NCI-H2029 (cell line): Measurements from ENCODE around the gene TXNL4A.

Source experiments
- DNase-seq: peaks from one replicate; lab custom pipeline; 2025; lab: John Stamatoyannopoulos, UW

TXNL4A gene

GRCh38 chr18:79949697-79950487 lies 38.5 kb downstream of the TXNL4A start:
- DNase-seq = no peak

DNA sequence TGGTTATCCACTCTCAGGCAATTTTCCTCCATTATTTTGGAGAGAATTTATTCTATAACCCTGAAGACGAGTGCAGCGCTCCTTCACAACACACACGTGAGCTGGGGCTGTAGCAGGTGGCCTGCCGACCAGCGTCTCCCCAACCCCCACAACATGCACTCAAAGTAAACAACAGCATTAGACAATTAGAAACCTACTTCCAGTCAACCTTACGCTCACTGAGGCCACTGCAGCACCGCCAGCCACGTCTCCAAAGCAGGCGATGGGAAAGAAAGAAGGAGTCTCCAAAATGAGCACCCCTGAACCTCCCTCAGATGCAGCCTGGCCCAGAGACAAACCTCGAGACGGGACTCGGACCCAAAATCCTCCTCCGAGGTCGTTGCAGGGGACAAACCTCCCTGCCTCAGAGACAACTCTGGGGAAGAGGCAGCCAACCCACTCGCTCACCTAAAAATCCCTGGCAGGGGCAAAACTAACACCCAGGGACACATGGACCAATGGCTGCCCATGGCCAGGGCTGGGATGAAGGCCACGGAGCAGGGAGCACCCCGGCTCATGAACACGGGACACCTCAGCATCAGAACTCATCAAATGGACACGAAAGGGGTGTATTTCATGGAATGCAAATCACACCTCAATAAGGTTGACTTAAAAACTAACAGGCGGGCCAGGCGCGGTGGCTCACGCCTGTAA lies 39.5 kb downstream of the TXNL4A start:
- no peak for DNase-seq

GRCh38 chr18:79947881-79948610 lies 40.3 kb downstream of the TXNL4A start:
- no peak for DNase-seq

DNA sequence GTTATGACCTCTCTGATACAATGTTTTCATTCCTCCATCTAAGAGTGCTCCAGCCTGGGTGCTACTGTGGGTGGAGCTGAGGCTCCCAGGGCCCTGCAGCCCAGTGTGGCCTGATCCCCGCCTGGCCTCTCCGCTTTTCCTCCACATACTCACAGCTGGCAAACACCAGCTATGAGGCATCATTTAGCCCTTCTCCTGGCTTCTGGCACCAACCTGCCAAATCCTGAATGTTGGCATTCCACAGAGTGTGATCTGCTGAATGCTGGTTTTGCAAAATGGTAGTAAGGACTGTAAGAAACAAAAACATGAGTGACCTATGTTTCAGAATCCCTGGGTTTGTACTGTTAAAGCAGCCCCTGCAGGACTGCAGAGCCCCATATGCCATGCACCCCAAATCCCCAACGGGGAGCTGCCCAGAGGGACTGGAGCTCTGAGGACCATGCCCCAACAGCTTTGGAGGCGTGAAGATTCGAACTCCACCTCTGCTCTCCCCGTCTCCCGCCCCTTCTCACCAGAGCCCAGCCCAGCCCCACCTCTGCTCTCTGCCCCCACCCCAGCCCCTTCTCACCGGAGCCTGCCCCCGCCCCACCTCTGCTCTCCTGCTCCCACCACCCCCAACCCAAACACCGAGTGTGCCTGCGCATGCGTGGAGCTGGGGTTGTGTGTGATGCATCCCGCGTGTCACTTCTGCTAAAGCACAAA lies 41.2 kb downstream of the TXNL4A start:
- no peak for DNase-seq

GRCh38 chr18:79945118-79946042 lies 43.0 kb downstream of the TXNL4A start:
- no peak for DNase-seq

- DNase-seq = no peak
Measured at GRCh38 chr18:79944746-79945117, 43.6 kb downstream of the TXNL4A start.

DNA sequence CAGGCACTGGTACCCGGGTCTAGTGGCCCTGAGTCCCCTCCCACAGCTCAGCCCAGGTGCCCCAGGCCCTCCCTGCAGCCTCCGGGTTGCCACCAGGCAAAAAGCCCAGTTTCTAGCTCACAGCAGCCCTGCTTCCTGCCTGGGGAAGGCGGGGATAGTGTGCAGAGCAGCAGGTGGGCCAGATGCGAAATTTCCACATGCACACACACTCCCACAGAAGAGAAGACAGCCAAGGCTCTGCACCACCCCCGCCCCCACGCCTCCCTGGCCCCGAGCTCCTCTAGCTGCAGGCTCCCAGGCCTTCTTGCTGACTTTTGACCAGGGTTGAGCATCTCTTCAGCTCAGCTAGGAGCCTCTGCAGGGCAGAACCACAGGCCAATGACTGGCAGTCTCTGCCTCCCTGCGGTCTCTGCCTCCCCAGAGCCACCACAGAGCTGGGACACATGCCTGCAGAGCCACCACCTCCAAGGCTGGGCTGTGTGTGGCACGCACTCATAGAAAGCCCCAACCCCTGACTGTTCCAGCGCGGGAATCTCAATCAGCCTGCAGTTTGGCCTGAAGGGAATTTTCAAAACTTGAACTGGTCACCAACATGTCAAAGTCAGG lies 44.1 kb downstream of the TXNL4A start:
- no peak for DNase-seq

GRCh38 chr18:79943608-79944125 lies 44.7 kb downstream of the TXNL4A start:
- DNase-seq = no peak

DNA sequence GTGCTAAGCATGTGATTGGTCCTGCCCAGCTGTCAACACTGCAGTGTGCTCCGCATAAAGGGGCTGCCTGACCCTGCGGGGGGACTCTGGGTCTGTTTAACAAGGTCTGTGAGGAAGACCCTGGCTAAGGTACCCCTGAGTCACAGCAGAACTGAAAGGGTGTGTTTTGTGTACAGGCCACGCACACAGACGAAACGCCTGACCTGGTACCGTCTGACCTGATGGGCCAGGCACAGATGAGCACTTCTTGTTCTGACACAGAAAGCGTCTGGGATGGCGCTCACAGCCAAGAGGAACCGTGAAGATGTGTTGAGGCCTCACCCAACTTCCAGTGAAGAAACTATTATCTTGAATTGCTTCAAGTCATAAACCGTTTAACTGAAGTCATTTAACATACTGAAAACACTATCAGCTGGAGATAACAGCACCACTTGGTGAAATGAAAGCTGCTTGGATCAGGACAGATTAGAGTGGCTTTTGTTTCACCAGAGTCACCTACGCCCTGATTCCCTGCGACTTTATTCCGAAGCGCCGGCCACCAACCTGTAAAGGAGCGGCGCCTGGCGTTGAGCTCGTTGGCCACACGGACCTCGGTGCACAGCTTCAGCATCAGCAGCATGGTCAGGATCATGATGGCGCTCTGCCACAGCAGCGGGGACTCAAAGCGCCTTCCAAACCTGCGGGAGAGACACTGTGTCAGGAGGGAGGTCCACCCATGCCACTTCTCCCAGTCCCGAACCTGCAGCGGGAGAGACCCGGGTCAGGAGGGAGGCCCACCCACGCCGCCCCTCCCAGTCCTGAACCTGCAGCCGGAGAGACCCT lies 45.4 kb downstream of the TXNL4A start:
- no peak for DNase-seq

DNA sequence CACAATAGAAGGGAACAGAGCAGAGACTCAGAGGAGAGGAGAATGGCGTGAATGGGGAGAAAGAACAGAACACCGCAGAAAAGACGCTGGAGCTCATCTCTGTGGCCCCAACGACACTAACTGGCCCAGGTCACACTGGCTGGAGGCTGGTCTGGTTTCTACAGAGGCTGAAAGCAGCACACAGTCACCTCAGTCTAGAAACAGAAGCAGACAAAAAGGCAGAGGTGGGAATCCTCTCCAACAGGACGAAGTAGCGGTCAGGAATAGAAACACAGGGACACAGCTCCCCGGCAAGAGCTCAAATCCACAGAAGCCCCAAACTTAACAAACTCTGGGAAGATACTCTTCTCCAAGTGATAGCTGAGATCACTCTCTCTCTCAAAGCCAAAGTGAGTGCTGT lies 46.2 kb downstream of the TXNL4A start:
- no peak for DNase-seq

DNA sequence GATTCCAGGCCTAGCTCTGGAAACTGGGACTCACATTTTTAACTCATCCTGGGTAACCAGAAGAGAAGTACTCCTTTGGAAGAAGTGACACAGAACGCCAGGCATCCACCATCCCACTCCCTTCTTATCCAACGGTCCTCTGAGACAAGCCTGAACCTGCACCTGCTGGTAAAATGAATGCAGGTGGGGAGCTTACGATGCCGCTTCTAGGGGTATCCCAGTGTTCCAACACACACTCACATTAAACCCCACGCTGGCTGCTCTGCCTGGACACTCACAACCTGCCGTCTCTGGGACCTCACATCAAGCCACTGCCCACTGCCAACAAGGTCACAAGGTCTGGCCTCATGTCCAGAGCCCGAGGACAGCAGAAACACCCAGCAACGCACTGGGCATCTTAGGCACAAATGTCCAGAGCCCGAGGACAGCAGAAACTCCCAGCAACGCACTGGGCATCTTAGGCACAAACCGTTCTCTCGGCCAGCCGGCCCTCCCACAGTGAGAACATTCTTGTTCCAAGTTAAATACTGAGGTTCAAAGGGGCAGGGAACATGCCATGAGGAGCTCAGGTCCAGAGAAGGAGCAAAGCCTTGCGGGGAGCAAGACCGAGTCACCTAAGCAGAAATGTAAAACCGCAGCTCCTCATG lies 46.8 kb downstream of the TXNL4A start:
- no peak for DNase-seq

- no peak for DNase-seq
Measured at GRCh38 chr18:79940814-79941472, 47.4 kb downstream of the TXNL4A start.

DNA sequence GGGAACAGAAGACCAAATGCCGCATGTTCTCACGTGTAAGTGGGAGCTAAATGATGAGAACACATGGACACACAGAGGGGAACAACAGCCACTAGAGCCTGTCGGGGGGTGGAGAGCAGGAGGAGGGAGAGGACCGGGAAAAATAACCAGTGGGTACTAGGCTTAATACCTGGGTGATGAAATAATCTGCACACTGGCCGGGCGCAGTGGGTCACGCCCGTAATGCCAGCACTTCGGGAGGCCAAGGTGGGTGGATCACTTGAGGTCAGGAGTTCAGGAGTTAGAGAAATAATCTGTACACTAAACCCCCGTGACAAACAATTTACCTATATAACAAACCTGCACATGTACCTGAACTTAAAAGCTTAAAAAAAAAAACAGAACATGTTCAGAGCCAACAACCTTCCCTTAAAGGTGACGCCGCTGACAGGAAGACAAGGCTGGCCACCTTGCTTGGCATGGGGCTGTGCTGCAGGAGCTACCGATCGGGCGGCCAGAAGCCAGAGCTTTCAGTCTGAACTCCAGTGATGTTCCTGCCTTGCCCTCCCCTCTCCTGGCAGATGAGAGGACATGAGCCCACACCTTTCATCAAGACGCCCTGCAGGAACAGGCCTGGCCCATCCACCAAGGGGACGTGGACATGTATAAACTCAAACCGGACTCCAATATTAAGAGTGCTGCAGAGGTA lies 48.1 kb downstream of the TXNL4A start:
- DNase-seq = no peak

- no peak for DNase-seq
Measured at GRCh38 chr18:79939096-79939495, 49.3 kb downstream of the TXNL4A start.

DNA sequence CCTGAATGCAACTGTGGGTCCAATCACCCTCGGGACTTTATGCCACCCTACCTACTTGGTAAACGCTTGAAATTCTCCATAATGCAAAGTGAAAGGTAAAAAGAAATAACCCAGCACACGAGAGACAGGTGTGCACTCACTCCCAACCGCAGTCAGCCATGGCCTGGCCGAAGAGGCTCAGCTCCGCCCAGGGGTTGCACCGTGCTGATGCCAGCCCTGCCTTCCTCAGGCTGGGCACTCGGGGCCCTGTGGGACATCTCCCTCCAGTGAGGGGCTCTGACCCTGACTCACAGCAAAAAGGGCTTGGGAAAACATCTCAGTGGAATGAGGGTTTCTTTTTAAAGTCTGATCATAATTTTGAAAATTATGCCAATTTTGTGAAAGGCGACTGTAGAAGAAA lies 50.2 kb downstream of the TXNL4A start:
- no peak for DNase-seq

DNA sequence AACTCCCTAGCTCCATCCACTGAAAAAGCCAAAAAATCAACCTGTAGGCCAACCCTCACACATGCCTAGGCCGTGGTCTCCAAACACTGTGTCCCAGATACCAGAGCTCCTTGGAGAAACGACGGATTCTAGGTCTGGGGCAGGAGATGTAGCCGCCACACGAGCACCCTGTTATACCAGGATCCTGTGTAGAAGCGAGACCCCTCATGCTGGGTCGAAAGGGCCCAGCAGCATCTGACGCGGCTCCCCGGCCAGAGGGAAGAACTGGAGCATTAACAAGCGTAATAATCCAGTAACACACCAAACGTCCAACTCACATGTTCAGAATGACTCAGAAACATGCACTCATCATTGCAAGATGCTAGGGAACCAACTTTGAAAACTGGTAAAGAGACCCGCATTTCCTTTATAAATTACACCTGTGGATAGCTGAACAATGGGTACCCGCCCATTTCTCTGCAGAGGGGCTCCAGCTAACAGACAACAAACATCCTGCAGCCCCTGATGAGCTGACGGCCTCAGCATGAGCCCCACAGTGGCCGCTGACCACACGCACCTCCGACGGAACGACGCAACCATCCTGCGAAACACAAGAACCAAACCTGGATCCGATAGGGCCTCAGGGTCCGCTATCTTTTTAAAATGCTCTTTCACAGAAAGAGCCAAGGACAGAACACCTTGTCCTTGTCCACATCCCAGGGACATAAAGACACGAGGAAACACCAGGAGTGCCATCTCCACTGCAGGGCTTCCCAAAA lies 51.1 kb downstream of the TXNL4A start:
- no peak for DNase-seq

- DNase-seq = no peak
Measured at GRCh38 chr18:79936641-79937040, 51.7 kb downstream of the TXNL4A start.
